ENCODE measurements around the gene EXOSC3. TPM values are rescaled to one million over a fixed set of nuclear protein-coding genes. Genes with fewer than 3 reads are reported as not detected.

The EXOSC3 gene
- total RNA-seq, 2 experiments from 2014 or later: 82.6 to 103 TPM

- Histone ChIP-seq H3K79me2 (ENCODE audit: insufficient read depth, low read depth, low read length) (no peaks in the 10 kb centered on the region), H3K36me3 (ENCODE audit: insufficient read depth, low read length) (no peaks in the 10 kb centered on the region), H3K9me2 (ENCODE audit: insufficient read depth, low read length) (no peaks in the 10 kb centered on the region), H3K4me3 (ENCODE audit: low read depth, low read length, poor library complexity, severe bottlenecking) (no peak overlapping the region), H3K9me3 (ENCODE audit: low read length) (no peaks in the 10 kb centered on the region), H3K4me1 (ENCODE audit: insufficient read depth, low read length, poor library complexity, severe bottlenecking) (no peaks in the 10 kb centered on the region), H3K4me2 (ENCODE audit: low read length) (no peak overlapping the region), H3K27ac (ENCODE audit: low read depth, low read length, poor library complexity, severe bottlenecking) (no peak overlapping the region), H2AFZ (ENCODE audit: low read length) (no peak overlapping the region), H4K20me1 (ENCODE audit: insufficient read depth, low read length) (no peaks in the 10 kb centered on the region)
- intact Hi-C loops (cut with micrococcal nuclease; ENCODE audit: unreplicated experiment): no loop called here
- BruUV-seq (replicated peaks): no TSS peak
- POLR2A ChIA-PET: interaction anchor here (0.5 to 1.1 kb wide), 3 partner anchors 17 to 108 kb away, joined by 3 to 4 read pairs (median 4); no protein-coding TSS in a partner anchor
- CTCF ChIA-PET (ENCODE audit: unreplicated experiment): no interaction called here
- TF ChIP-seq, protein P1, sequence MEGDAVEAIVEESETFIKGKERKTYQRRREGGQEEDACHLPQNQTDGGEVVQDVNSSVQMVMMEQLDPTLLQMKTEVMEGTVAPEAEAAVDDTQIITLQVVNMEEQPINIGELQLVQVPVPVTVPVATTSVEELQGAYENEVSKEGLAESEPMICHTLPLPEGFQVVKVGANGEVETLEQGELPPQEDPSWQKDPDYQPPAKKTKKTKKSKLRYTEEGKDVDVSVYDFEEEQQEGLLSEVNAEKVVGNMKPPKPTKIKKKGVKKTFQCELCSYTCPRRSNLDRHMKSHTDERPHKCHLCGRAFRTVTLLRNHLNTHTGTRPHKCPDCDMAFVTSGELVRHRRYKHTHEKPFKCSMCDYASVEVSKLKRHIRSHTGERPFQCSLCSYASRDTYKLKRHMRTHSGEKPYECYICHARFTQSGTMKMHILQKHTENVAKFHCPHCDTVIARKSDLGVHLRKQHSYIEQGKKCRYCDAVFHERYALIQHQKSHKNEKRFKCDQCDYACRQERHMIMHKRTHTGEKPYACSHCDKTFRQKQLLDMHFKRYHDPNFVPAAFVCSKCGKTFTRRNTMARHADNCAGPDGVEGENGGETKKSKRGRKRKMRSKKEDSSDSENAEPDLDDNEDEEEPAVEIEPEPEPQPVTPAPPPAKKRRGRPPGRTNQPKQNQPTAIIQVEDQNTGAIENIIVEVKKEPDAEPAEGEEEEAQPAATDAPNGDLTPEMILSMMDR (conservative IDR thresholded peaks at IDR 0.05; ENCODE audit: low read length): no peak
- TF ChIP-seq EZH2phosphoT487 (IDR thresholded peaks at IDR 0.05; ENCODE audit: borderline replicate concordance, low read depth, low read length): no peak
- no peak for DNase-seq (ENCODE audit: low spot score)
These were observed 51.9 kb downstream of the EXOSC3 start for GRCh38 chr9:37732952-37733351.

DNA sequence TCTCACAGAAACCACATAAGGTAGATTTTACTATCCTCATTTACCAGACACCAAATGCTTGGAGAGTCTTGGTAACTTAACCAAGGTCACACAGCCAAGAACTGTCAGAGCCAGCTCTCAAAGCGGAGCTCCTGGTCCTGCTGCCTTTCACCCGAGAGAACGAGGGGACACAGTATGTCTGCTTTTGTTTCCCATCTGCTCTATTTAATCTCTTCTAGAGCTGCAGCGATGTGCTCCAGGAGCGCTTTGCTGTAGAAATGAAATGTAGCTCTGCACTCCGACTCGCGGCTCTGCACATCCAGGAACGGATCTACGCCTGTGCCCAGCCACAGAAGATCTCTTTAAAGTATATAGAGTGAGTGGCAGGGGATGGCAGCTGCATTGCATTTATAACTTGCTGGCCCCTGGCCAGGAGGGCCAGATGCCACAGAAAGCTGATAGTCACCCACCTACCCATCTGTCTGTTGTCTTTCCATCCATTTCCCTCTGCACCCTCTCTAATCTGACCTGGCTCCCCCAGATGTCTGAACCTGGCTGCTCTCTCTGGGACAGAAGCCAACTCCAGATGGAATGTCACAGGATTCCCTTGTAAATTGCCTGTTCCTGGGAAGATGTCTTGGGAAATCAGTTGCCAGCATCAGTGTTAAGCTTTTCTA lies 52.6 kb downstream of the EXOSC3 start:
- BruUV-seq (replicated peaks): no TSS peak
- CTCF ChIA-PET (ENCODE audit: unreplicated experiment): no interaction called here
- Histone ChIP-seq H3K27ac (ENCODE audit: low read depth, low read length, poor library complexity, severe bottlenecking) (no peak overlapping the region), H2AFZ (ENCODE audit: low read length) (no peak overlapping the region), H4K20me1 (ENCODE audit: insufficient read depth, low read length) (no peaks in the 10 kb centered on the region), H3K9me2 (ENCODE audit: insufficient read depth, low read length) (no peaks in the 10 kb centered on the region), H3K36me3 (ENCODE audit: insufficient read depth, low read length) (no peaks in the 10 kb centered on the region), H3K4me2 (ENCODE audit: low read length) (no peak overlapping the region), H3K79me2 (ENCODE audit: insufficient read depth, low read depth, low read length) (no peaks in the 10 kb centered on the region), H3K4me3 (ENCODE audit: low read depth, low read length, poor library complexity, severe bottlenecking) (no peak overlapping the region), H3K4me1 (ENCODE audit: insufficient read depth, low read length, poor library complexity, severe bottlenecking) (no peaks in the 10 kb centered on the region), H3K9me3 (ENCODE audit: low read length) (no peaks in the 10 kb centered on the region)
- TF ChIP-seq EZH2phosphoT487 (IDR thresholded peaks at IDR 0.05; ENCODE audit: borderline replicate concordance, low read depth, low read length): no peak
- TF ChIP-seq, protein P1 (conservative IDR thresholded peaks at IDR 0.05; ENCODE audit: low read length): no peak
- POLR2A ChIA-PET: interaction anchor here (0.6 to 1.1 kb wide), 2 partner anchors 17 to 108 kb away, joined by 3 to 4 read pairs; no protein-coding TSS in a partner anchor
- no peak for DNase-seq (ENCODE audit: low spot score)
- intact Hi-C loops (cut with micrococcal nuclease; ENCODE audit: unreplicated experiment): no loop called here

- H3K4me1 ChIP-seq (ENCODE audit: insufficient read depth, low read length, poor library complexity, severe bottlenecking): no peaks in the 10 kb centered on the region
- no peak overlapping the region for H3K27ac ChIP-seq (ENCODE audit: low read depth, low read length, poor library complexity, severe bottlenecking)
- POLR2A ChIA-PET: interaction anchor here (1.1 kb wide), 1 partner anchor 20 kb away, joined by 4 read pairs; no protein-coding TSS in a partner anchor
- no peak overlapping the region for H2AFZ ChIP-seq (ENCODE audit: low read length)
- no TSS peak for BruUV-seq (replicated peaks)
- CTCF ChIA-PET (ENCODE audit: unreplicated experiment): no interaction called here
- intact Hi-C loops (cut with micrococcal nuclease; ENCODE audit: unreplicated experiment): no loop called here
- no peaks in the 10 kb centered on the region for H3K9me2 ChIP-seq (ENCODE audit: insufficient read depth, low read length)
- H3K79me2 ChIP-seq (ENCODE audit: insufficient read depth, low read depth, low read length): no peaks in the 10 kb centered on the region
- H4K20me1 ChIP-seq (ENCODE audit: insufficient read depth, low read length): no peaks in the 10 kb centered on the region
- no peaks in the 10 kb centered on the region for H3K36me3 ChIP-seq (ENCODE audit: insufficient read depth, low read length)
- H3K4me2 ChIP-seq (ENCODE audit: low read length): no peak overlapping the region
- no peak overlapping the region for H3K4me3 ChIP-seq (ENCODE audit: low read depth, low read length, poor library complexity, severe bottlenecking)
- H3K9me3 ChIP-seq (ENCODE audit: low read length): no peaks in the 10 kb centered on the region
- no peak for DNase-seq (ENCODE audit: low spot score)
- TF ChIP-seq, protein P1 (conservative IDR thresholded peaks at IDR 0.05; ENCODE audit: low read length): no peak
- TF ChIP-seq EZH2phosphoT487 (IDR thresholded peaks at IDR 0.05; ENCODE audit: borderline replicate concordance, low read depth, low read length): no peak
These were observed 54.0 kb downstream of the EXOSC3 start for GRCh38 chr9:37730839-37731238.

All from OCI-LY7 (cell line).